Esophagus squamous epithelium (tissue), 4 donors: Measurements from ENCODE around the gene TMEM41B.

ENCODE experiments used
- CTCF ChIP-seq, 6 experiments: fragments of 450-650 bp in 4 of 6; fragments of 200-600 bp in 2 of 6; sonication (generic) in 2 of 6; IDR thresholded peaks; one replicate each; pipeline ENCODE4 v1.5.1; 2016 to 2019; ENCODE audit warnings: antibody characterized with exemption in 6 of 6, mild to moderate bottlenecking in 4 of 6, moderate library complexity in 4 of 6
- POLR2A ChIP-seq, 4 donors: fragments of 450-650 bp; IDR thresholded peaks; one replicate each; pipeline ENCODE4 v1.6.1; 2017; ENCODE audit warnings: antibody characterized with exemption in 4 of 4, mild to moderate bottlenecking in 4 of 4, moderate library complexity in 3 of 4

- no peak for TF ChIP-seq CTCF (IDR thresholded peaks at IDR 0.05)
- no peak for TF ChIP-seq POLR2A (IDR thresholded peaks at IDR 0.05)
Observed at GRCh38 chr11:9316334-9316733, 1.9 kb upstream of the TMEM41B start.
